Ectodermal cell (in vitro differentiated cells): Measurements from ENCODE around the gene PIP5K1C.

Experiments
- H3K27ac ChIP-seq: 2 replicates; pipeline ENCODE4 v1.7.0; 2013; ENCODE audit warnings: mild to moderate bottlenecking, low read depth, low read length; ENCODE audit not compliant: insufficient read depth, poor library complexity, severe bottlenecking
- H3K27me3 ChIP-seq: 2 replicates; pipeline ENCODE4 v1.7.0; 2013; ENCODE audit warnings: mild to moderate bottlenecking, low read length; ENCODE audit not compliant: insufficient read depth, control insufficient read depth, poor library complexity, severe bottlenecking
- H3K36me3 ChIP-seq: one replicate; pipeline ENCODE4 v1.7.0; 2013; ENCODE audit warnings: low read length; ENCODE audit not compliant: control insufficient read depth, insufficient read depth
- H3K4me1 ChIP-seq: one replicate; pipeline ENCODE4 v1.7.0; 2013; ENCODE audit warnings: low read length; ENCODE audit not compliant: control insufficient read depth, insufficient read depth
- H3K4me3 ChIP-seq: 2 replicates; pipeline ENCODE4 v1.7.0; 2013; ENCODE audit warnings: low read depth, low read length, control low read depth; ENCODE audit not compliant: insufficient read depth
- H3K9me3 ChIP-seq: 2 replicates; pipeline ENCODE4 v1.7.0; 2013; ENCODE audit warnings: mild to moderate bottlenecking, low read length, moderate library complexity; ENCODE audit not compliant: control insufficient read depth
- WGBS, 2 experiments: methylation state at CpG; one replicate each; pipeline ENCODE4 v1.1.7; 2013; ENCODE audit warnings: missing lambda C conversion rate in 2 of 2; 5-methylcytosine and 5-hydroxymethylcytosine counted together

Gene PIP5K1C

GRCh38 chr19:3642987-3643673, 57.1 kb downstream of the PIP5K1C start:
- 86 to 90% methylated on average over 36 of the region's 36 CpGs for WGBS, 2 experiments
- Histone ChIP-seq H3K27ac (no peak overlapping the region), H3K9me3 (no peaks in the 10 kb centered on the region), H3K36me3 (peaks cover 11% of the 10 kb centered on the region), H3K27me3 (no peaks in the 10 kb centered on the region), H3K4me1 (no peaks in the 10 kb centered on the region), H3K4me3 (no peak overlapping the region)

DNA sequence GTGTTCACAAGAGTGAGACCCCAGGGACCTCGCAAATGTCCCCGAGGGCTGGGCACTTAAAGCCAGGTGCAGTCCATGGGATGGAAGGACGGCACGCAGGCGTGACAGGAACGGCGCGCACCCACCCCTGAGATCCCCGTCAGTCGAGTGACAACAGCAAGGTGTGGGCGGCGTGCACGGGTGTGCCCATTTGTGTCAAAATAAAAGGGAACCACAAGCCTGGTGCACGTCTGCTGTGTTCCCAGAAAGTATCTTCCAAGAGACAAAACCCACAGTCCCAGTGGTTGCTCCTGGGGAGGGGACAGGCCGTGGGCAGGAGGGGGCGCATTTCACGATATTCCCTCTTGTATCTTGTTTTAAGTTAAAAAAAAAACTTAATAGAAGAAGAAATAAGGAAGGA, 58.0 kb downstream of the PIP5K1C start:
- whole genome bisulfite sequencing, 2 experiments: 93 to 97% methylated on average over 17 of the region's 17 CpGs
- Histone ChIP-seq H3K27me3 (no peaks in the 10 kb centered on the region), H3K4me3 (no peak overlapping the region), H3K36me3 (peaks cover 11% of the 10 kb centered on the region), H3K27ac (no peak overlapping the region), H3K4me1 (no peaks in the 10 kb centered on the region), H3K9me3 (no peaks in the 10 kb centered on the region)

- no peak overlapping the region for H3K27ac ChIP-seq
- H3K4me3 ChIP-seq: no peak overlapping the region
- no peaks in the 10 kb centered on the region for H3K4me1 ChIP-seq
- H3K27me3 ChIP-seq: no peaks in the 10 kb centered on the region
- H3K9me3 ChIP-seq: no peaks in the 10 kb centered on the region
- 93 to 94% methylated on average over 28 of the region's 28 CpGs for WGBS, 2 experiments
- H3K36me3 ChIP-seq: peaks cover 11% of the 10 kb centered on the region
These were observed 58.6 kb downstream of the PIP5K1C start for GRCh38 chr19:3641515-3642269.

DNA sequence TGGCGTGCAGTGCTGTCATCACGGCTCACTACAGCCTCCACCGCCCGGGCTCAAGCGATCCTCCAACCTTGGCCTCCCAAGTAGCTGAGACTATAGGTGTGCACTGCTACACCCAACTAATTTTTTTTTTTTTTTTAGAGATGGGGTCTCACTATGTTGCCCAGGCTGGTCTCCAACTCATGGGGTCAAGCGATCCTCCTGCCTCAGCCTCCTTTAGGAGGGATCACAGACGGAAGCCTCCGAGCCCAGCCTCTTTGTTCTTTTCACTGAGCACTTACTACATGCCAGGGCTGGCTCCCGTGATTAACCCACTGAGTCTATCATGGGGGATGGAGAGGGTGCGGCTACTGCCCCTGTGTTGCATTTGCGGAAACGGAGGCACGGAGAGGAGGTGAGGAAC, 60.8 kb downstream of the PIP5K1C start:
- H3K4me1 ChIP-seq: no peaks in the 10 kb centered on the region
- no peaks in the 10 kb centered on the region for H3K9me3 ChIP-seq
- H3K27ac ChIP-seq: no peak overlapping the region
- peaks cover 11% of the 10 kb centered on the region for H3K36me3 ChIP-seq
- WGBS, 2 experiments: 94 to 95% methylated on average over 13 of the region's 13 CpGs
- H3K4me3 ChIP-seq: no peak overlapping the region
- no peaks in the 10 kb centered on the region for H3K27me3 ChIP-seq

DNA sequence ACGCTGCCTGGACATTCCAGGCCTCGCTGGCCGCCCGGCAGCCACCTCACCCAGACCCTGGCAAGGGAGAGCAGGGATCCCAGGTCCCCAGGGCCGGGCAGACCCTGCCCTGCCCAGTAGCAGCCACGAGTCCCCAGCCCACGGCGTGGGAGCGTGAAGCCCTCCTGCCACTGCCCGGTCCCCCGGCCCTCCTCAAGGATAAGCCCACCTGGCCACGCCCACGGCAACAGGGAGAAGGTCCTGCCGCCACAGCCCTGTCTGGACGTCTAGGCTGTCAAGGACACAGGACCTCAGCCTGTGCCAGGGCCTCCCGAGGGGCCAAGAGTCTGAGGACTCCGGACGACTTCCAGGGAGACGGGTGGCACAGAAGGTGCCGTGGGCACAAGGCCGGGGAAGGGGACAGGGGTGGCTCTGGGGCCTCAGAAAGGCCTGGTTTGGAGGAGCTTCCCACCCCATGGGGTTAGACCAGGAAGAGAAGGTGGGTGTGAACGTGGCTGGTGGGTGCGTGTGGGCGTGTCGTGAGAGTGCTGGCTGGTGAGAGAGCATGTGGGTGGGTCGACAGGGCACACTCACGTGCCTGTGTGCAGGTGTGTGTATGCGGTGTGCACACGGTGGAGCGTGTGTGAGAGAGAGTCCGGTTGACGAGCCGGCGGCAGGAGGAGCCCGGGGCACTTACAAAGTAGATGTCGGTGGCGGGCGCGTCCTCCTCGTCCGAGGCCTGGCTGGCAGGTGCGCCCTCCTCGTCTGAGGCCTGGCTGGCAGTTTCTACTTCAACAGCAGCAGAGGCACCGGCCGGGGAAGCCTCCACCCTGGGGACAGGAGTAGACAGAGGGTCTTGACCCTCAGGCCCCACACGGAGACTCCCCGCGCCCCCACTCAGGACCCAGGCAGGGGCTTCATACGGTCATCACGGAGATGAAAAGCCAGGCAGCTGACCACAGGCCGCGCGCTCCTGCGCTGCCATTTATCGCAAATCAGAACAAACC, 61.8 kb downstream of the PIP5K1C start:
- Histone ChIP-seq H3K27me3 (no peaks in the 10 kb centered on the region), H3K36me3 (peaks cover 11% of the 10 kb centered on the region), H3K9me3 (no peaks in the 10 kb centered on the region), H3K4me1 (no peaks in the 10 kb centered on the region), H3K27ac (no peak overlapping the region), H3K4me3 (no peak overlapping the region)
- 96 to 97% methylated on average over 55 of the region's 55 CpGs for WGBS, 2 experiments

DNA sequence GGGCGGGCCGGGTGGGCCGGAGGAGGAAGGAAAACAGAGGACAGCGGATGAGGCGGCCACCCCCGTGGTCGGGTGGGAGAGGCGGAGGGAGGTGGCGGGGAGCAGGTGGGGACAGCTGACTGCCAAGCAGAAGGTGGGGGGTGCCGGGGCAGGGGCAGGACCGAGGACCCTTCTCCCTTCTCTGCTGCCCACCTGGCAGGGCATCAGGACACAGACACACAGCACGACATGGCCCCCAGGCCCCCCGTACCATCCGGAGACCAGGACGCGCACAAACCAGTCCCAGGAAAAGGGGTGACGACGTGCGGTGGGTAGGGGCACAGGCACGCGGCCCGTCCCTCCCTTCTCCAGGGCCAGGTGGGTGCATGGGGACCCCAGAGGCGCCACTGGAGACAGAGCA, 62.6 kb downstream of the PIP5K1C start:
- no peaks in the 10 kb centered on the region for H3K27me3 ChIP-seq
- no peak overlapping the region for H3K4me3 ChIP-seq
- H3K4me1 ChIP-seq: no peaks in the 10 kb centered on the region
- H3K36me3 ChIP-seq: peaks cover 11% of the 10 kb centered on the region
- no peak overlapping the region for H3K27ac ChIP-seq
- 96% methylated on average over 23 of the region's 23 CpGs for WGBS, 2 experiments
- no peaks in the 10 kb centered on the region for H3K9me3 ChIP-seq

DNA sequence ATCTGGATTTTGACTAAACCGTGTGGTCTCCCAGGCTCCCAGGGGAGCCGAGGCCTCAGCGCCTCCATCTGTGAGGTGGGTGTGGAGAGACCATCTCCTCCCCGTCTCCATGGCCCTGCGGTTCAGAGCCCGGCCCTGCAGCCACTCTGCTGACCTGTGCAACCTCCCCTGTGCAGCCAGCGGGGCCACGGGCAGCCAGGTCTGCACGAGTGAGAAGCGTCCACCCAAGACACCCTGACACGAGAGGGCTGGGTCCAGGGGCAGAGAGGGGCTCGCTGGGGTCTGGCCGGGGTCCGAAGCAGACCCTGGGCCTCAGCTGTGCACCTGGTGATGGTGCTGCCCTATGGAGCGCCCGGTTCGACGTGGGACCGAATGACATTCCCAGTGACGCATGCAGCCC, 63.3 kb downstream of the PIP5K1C start:
- Histone ChIP-seq H3K9me3 (no peaks in the 10 kb centered on the region), H3K36me3 (peaks cover 9% of the 10 kb centered on the region), H3K4me1 (no peaks in the 10 kb centered on the region), H3K27me3 (no peaks in the 10 kb centered on the region), H3K27ac (no peak overlapping the region), H3K4me3 (no peak overlapping the region)
- 95% methylated on average over 20 of the region's 20 CpGs for WGBS, 2 experiments

- 91% methylated on average over 20 of the region's 20 CpGs for WGBS, 2 experiments
- Histone ChIP-seq H3K4me1 (no peaks in the 10 kb centered on the region), H3K27me3 (no peaks in the 10 kb centered on the region), H3K27ac (no peak overlapping the region), H3K9me3 (no peaks in the 10 kb centered on the region), H3K36me3 (peaks cover 7% of the 10 kb centered on the region), H3K4me3 (no peak overlapping the region)
These were observed 63.8 kb downstream of the PIP5K1C start for GRCh38 chr19:3636506-3636905.

- H3K9me3 ChIP-seq: no peaks in the 10 kb centered on the region
- no peak overlapping the region for H3K4me3 ChIP-seq
- peaks cover 4% of the 10 kb centered on the region for H3K36me3 ChIP-seq
These were observed 65.7 kb downstream of the PIP5K1C start for GRCh38 chr19:3634496-3635045.

More at GRCh38 chr19:3634496-3635045, 65.7 kb downstream of the PIP5K1C start:
- no peaks in the 10 kb centered on the region for H3K27me3 ChIP-seq
- H3K4me1 ChIP-seq: no peaks in the 10 kb centered on the region
- no peak overlapping the region for H3K27ac ChIP-seq
- 94 to 95% methylated on average over 19 of the region's 19 CpGs for WGBS, 2 experiments
